KOPT-K1 (cell line): ENCODE results near the gene STK31.
"Not testable (repeated sequence)": the region's sequence is repeated elsewhere in the genome, so short reads cannot be mapped to it uniquely, and the experiment has no call there.

Experiments
- H3K27ac ChIP-seq: fragments of 200-600 bp; sonication (generic); 2 replicates; pipeline ENCODE4 v1.5.1; 2016; ENCODE audit warnings: antibody characterized with exemption, mild to moderate bottlenecking, low read depth, low read length; ENCODE audit not compliant: poor library complexity, severe bottlenecking
- H3K36me3 ChIP-seq: fragments of 200-600 bp; sonication (generic); 2 replicates; pipeline ENCODE4 v1.5.1; 2017; ENCODE audit warnings: antibody characterized with exemption, mild to moderate bottlenecking, low read length, moderate library complexity; ENCODE audit not compliant: insufficient read depth
- H3K9me3 ChIP-seq: fragments of 200-600 bp; sonication (generic); 2 replicates; pipeline ENCODE4 v1.5.1; 2017; ENCODE audit warnings: antibody characterized with exemption, low read length, mild to moderate bottlenecking; ENCODE audit not compliant: insufficient read depth, poor library complexity, severe bottlenecking

Gene STK31

DNA sequence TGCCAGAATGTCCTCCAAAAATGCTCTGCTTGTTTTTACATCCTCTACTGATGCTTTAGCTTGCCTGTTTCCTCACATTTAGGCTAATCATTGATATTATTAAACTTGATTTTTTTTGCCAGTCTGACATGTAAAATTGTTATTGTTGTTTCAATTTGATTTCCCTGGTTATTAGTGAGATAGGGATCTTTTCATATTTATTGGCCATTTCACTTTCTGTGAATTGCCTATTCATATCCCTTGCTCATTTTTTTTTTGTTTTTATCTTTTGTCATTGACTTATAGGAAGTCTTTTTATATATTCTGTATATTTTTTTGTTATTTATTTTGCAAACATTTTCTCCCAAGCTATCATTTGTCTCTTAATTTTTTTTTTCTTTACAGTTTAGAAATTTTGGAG lies 16.8 kb upstream of the STK31 start:
- peaks cover 67% of the 10 kb centered on the region for H3K36me3 ChIP-seq
- H3K27ac ChIP-seq, result no peak overlapping the region
- H3K9me3 ChIP-seq, result peaks cover 8% of the 10 kb centered on the region

DNA sequence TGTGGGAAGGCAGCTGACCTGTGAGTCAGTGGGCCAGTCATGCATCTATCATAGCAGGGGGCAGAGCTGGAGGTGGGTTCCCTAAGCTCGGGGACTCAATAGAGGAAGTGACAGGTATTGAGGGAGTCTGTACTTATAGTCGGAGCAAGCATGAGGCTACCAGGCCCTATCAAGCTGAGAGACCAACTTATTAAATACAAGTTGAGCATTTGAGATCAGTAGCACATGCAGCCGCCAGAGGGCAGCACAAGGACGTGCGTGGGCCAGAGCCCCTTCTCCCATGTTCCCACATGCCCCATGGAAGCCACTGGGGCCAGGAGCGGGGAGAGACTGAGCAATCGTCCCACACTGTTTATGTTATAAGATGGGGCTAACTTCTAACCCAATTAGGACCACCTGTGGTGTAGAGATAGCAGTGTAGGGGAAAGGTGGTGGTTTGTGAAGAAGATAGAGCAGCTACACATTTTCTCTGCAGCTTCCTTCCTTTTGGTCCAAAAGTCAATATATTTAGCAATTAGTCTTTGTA lies 13.0 kb upstream of the STK31 start:
- H3K27ac ChIP-seq, result no peak overlapping the region
- peaks cover 58% of the 10 kb centered on the region for H3K36me3 ChIP-seq
- peaks cover 8% of the 10 kb centered on the region for H3K9me3 ChIP-seq

DNA sequence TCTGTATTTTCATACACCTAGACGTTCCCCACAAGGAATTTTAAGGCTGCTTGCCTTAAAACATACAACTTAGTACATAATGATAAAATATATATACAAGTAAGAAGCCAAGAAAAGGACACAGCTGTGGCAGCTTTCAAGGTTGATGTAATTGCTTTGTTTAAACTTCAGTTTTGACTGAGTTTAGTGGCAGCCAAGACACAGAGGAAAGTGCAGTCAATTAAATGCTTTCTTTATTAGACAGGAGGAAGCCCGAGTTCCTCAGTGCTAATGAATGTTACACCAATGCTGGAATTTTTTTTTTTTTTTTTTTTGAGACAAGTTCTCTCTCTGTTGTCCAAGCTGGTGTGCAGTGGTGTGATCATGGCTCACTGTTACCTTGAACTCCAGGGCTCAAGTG lies 11.2 kb upstream of the STK31 start:
- H3K27ac ChIP-seq, result no peak overlapping the region
- peaks cover 56% of the 10 kb centered on the region for H3K36me3 ChIP-seq

GRCh38 chr7:23700046-23700445 lies 10.0 kb upstream of the STK31 start:
- H3K27ac ChIP-seq, result no peak overlapping the region
- H3K9me3 ChIP-seq, result peaks cover 11% of the 10 kb centered on the region
- peaks cover 57% of the 10 kb centered on the region for H3K36me3 ChIP-seq

More for the DNA sequence above, 11.2 kb upstream of the STK31 start:
- no peaks in the 10 kb centered on the region for H3K9me3 ChIP-seq

DNA sequence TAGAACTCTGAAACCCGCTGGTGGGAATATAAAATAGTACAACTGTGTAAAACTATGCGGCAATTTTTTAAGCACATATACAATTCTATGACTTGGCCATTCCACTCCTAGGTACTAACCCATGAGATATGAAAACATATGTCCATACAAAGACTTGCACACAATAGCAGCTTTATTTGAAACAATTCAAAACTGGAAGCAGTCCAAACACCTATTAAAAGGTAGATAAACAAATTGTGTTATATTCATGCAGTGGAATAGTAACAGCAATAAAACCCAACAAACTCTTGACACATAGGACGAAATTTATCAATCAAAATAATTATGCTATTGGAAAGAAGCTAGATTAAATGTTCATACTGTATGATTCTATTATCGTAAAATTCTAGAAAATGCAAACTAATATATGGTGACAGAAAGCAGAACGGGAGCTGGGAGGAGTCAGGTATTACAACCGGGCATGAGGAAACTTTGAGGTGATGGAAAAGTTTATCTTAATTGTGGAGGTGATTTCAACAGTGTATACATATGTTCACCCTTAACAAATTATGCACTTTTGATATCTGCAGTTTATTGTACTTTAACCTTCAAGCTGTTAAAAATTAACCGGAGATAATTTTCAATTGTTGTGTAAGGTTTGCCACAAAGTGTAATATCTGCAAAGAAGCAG lies 803 bp upstream of the STK31 start:
- Histone ChIP-seq H3K9me3 (peaks cover 19% of the 10 kb centered on the region), H3K27ac (no peak overlapping the region), H3K36me3 (peaks cover 16% of the 10 kb centered on the region)

DNA sequence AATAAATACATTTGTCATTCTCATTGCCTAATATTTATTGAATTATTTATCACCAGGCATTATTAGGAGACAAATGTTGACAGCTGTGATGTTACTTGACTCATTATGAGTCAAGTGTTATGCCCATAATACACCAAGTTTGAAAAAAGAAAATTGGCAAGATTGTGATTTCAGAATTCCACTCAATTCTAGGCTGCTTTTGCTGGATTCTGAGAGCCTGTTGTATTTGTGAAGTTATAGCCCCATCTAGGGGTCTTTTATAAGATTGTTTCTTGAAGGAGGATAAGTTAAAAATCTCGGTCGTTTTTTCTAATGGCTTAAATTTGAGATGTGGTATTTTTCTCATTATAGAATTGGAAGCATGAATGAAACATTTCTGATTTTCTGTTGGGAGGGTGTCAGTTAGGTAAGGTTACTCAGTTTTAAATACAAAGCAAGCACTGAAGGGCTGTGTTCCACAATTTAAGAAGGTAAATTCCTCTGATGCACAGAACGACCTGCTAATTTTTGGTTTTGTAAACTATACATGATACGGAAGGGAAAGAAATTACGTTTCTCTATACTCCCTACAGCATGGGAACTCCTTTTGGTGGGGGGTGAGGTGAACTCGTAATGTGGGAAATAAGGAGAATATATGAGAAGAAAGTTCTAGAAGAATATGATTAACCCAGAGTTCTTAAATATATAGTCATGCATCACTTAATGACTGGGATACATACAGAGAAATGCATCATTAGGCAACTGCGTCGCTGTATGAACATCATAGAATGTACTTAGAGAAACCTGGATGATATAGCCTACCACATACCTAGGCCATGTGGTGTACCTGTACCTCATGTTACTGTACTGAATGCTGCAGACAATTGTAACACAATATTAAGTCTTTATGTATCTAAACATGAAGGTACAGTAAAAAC lies 2.6 kb downstream of the STK31 start:
- H3K9me3 ChIP-seq, result no peaks in the 10 kb centered on the region
- no peaks in the 10 kb centered on the region for H3K36me3 ChIP-seq
- no peak overlapping the region for H3K27ac ChIP-seq

GRCh38 chr7:23713285-23714149 lies 3.5 kb downstream of the STK31 start:
- Histone ChIP-seq H3K36me3 (no peaks in the 10 kb centered on the region), H3K9me3 (no peaks in the 10 kb centered on the region), H3K27ac (no peak overlapping the region)

GRCh38 chr7:23714150-23714464 lies 4.1 kb downstream of the STK31 start:
- H3K9me3 ChIP-seq, result no peaks in the 10 kb centered on the region
- no peak overlapping the region for H3K27ac ChIP-seq
- H3K36me3 ChIP-seq, result no peaks in the 10 kb centered on the region

DNA sequence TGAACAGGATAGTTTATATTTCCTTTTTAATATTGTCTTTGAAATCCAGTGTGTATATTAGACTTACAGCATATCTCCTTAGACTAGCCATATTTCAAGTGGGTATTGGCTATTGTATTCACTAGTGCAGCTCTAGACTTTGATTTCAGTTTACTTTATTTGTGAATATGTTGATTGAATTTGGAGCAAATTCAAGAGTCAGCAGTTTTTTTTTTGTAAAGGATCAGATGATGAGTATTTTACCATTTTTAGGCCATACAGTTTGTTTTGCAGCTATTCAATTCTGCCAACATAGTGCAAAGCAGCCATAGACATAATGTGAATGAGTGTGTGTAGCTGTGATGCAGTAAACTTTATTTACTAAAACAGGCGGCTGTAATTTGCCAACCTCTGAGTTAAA lies 4.6 kb downstream of the STK31 start:
- Histone ChIP-seq H3K9me3 (no peaks in the 10 kb centered on the region), H3K27ac (no peak overlapping the region), H3K36me3 (no peaks in the 10 kb centered on the region)

DNA sequence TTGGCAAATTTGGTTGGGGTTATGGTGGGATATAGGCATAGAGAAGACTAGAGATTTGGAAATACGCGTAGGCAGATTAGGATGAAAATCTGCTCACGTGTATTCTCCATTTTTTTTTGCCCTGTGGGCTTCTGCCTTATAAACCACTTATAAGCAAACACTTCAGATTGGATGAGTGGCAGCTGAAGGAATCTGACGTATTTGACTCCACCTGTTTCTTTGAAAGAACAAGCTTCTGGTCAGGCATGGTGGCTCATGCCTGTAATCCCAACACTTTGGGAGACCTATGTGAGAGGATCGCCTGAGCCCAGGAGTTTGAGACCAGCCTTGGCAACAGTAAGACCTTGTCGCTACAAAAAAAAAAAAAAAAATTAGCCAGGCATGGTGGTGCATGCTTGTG lies 5.1 kb downstream of the STK31 start:
- no peaks in the 10 kb centered on the region for H3K9me3 ChIP-seq
- no peaks in the 10 kb centered on the region for H3K36me3 ChIP-seq
- no peak overlapping the region for H3K27ac ChIP-seq

GRCh38 chr7:23717788-23718187 lies 7.8 kb downstream of the STK31 start:
- Histone ChIP-seq H3K9me3 (no peaks in the 10 kb centered on the region), H3K36me3 (no peaks in the 10 kb centered on the region), H3K27ac (no peak overlapping the region)

GRCh38 chr7:23721456-23721855 lies 11.4 kb downstream of the STK31 start:
- H3K9me3 ChIP-seq, result no peaks in the 10 kb centered on the region
- H3K36me3 ChIP-seq, result no peaks in the 10 kb centered on the region
- no peak overlapping the region for H3K27ac ChIP-seq

GRCh38 chr7:23722587-23723216 lies 12.7 kb downstream of the STK31 start:
- H3K27ac ChIP-seq, H3K36me3 ChIP-seq, H3K9me3 ChIP-seq: not testable (repeated sequence)

- H3K9me3 ChIP-seq, H3K36me3 ChIP-seq: not testable (repeated sequence)
Measured at GRCh38 chr7:23724113-23724512, 14.1 kb downstream of the STK31 start.

More at GRCh38 chr7:23724113-23724512, 14.1 kb downstream of the STK31 start:
- not testable (repeated sequence) for H3K27ac ChIP-seq
